Activated T-cell treated with anti-CD3 and anti-CD28 coated beads, Interleukin-2, amount 50 U/mL, for 48 hours (primary cell): Measurements from ENCODE around the gene DDIT4.
"Not testable (repeated sequence)": the region's sequence is repeated elsewhere in the genome, so short reads cannot be mapped to it uniquely, and the experiment has no call there.

Experiments
- DNase-seq, 2 experiments: peaks; one replicate each; pipeline ENCODE4 v3.0.0-alpha.2; 2020

Gene DDIT4

DNA sequence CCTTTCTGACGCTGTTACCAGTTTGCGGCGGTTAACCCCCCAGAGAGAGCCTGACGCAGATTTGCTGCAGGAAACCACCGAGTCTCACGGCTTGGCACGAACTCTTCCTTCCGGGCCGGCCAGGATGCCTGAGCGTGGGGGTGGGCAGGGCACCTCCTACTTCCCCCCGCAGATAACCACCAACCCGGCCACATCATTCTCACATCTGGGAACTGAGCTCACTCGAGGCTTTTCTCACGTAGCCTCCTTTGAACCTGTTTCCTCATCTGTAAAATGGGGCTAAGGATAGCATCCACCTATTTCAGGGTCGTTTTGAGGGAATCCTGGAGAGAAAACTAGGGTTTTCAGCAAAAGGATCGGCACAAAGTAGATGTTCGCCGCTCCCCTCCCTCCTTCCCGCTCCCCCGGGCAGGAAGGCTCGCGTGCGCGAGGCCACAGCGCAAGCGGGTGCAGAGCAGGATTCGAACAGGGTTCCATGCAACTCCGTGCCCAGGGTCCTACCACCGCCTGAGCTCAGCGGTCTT, 23.6 kb downstream of the DDIT4 start:
- peak; percentile 95 to 96 for DNase-seq

DNA sequence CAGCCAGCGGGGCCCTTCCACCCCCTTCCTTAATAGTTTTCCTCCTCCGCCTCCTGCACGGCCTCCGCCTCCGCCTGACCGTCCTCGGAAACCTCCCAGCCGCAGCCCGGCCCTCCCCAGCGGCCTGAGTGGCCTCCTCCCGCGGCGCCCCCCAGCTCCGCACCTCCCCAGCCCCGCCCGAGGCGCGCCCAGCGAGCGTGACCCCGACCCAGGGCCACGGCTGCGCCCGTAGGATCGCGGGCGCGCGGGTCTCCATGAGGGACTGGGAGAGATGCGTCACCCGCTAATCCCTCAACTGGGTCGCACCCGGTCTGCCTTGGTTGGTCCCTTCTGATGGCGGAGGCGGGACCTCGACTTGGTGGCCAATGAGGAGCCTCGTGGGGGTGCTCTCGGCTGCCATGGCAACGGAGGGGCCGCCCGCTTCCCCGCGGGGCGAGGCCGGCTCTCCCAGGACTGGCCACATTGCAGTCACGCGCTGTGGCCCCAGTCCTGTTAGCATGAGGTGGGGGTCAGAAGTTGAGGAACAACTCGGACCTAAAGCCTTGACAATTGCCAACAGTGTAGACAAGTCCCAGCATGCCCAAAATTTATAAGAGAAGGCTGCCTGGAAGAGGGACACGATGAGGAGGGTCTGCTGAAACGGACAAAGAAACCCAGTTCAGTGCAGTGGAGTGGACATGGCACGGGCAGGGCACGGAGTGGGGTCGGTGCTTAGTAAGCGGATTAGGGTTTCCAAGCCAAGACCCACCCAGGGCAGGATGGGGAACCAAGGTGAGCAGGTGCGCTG, 24.3 kb downstream of the DDIT4 start:
- peak; percentile 97 for DNase-seq

DNA sequence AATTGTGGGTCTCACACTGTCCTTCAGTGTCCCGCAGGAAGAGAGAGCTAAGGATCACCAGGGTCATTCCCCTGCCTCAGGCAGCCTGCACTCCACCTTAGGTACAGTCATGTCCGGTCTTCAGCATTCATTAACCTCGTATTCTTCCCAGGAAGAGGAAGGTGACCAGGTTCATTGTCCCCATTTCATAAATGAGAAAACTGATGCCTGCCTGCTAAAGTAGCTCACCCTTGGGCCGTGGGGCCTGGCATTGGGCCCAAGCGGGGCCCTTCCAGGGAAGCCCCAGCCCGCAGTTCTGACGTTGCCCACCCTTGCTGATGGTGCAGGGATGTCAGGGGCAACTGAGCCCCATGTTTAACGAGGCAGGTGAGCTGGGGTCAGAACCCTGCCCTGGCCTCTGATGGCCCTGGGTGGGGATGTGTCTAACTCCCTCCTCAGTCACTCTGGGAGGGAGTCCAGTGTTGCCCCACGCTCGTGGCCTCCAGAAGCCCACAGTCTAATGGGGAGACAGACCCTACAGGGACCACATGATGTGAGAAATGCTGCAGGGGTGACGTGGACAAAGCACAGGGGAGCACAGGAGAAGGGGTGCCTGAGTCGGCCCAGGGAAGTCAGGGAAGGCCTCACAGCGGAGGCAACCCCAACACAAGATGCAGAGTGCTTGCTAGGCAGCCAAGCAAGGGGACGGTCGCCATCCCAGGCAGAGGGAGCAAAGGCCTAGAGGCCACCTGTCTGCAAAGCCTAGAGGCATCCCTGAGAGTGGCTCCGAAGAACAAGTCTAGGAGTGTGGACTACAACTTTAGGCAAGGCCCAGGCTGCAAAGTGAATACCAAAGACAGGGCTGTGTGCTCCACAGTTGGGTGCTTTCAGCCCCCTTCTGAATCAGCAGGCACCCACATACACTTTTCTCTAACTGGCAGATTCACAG, 25.1 kb downstream of the DDIT4 start:
- peak in 1 of 2 experiments; percentile 44 for DNase-seq

GRCh38 chr10:72303424-72304128, 29.9 kb downstream of the DDIT4 start:
- peak; percentile 54 to 55 for DNase-seq

DNA sequence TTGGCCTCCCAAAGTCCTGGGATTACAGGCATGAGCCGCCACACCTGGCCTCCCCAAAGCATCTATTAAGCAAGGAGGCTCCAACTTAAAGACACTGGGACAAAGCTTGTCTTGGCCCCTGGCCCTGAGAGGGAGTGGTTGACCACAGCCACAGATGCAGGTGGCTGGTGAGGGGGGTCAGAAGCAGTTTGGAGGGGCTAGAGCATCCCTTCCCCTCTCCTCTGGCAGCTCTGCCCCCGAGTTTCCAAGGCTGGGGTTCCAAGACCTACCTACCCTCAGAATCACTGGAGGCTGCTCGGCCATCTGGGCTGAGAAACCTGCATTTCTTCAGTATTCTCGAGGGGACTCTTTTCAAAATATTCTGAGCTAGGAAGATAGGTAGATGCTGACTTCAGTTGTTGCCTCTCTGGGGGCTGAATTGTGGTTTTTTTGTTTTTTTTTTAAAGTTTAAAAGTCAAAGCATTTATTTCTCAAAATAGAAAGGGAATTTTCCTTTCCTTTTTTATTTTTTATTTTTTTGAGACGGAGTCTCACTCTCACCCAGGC, 32.6 kb downstream of the DDIT4 start:
- no peak for DNase-seq

DNA sequence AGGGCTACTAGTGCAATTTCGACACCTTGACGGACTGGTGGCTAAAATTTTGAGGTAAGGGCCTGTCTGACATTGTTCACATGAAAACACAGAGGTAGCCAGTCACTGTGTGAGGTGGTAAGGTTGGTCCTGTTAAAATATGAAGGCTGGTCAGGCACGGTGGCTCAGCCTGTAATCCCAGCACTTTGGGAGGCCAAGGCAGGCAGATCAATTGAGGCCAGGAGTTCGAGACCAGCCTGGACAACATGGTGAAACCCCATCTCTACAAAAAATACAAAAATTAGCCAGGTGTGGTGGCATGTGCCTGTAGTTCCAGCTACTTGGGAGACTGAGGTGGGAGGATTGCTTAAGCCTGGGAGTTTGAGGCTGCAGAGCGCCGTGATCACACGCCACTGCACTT, 34.0 kb downstream of the DDIT4 start:
- DNase-seq: not testable (repeated sequence)

DNA sequence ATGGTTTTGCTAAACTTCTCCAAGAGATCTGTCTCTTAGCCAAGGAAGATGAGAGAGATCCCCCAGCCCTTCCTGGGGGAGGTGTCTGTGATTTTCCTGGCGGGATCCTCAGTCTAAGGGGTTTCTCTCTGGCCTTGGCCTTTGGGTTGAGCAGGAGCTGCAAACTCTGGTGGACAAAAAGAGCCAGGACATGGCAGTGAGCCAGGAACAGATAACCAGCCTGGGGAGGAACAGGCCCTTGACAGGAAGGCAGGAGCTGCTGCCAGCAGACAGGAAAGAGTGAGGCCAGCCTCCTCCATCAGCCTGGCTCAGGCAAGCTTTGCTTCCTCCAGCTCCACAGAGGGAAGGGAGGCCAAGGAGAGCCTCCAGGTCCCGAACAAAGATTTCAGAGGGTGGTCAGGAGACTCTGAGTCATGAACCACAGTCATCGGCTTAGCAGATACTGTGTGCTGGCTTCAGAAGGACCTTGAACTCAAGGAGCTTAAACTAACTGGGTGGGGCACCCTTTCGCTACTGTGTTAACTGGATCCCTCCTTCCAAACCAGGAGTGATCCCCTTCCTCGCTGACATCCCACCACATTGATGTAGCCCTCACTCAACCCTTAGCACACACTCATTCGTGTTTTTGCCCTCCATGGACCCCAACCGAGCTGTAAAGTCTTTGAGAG, 34.7 kb downstream of the DDIT4 start:
- DNase-seq: peak; percentile 60 to 68

DNA sequence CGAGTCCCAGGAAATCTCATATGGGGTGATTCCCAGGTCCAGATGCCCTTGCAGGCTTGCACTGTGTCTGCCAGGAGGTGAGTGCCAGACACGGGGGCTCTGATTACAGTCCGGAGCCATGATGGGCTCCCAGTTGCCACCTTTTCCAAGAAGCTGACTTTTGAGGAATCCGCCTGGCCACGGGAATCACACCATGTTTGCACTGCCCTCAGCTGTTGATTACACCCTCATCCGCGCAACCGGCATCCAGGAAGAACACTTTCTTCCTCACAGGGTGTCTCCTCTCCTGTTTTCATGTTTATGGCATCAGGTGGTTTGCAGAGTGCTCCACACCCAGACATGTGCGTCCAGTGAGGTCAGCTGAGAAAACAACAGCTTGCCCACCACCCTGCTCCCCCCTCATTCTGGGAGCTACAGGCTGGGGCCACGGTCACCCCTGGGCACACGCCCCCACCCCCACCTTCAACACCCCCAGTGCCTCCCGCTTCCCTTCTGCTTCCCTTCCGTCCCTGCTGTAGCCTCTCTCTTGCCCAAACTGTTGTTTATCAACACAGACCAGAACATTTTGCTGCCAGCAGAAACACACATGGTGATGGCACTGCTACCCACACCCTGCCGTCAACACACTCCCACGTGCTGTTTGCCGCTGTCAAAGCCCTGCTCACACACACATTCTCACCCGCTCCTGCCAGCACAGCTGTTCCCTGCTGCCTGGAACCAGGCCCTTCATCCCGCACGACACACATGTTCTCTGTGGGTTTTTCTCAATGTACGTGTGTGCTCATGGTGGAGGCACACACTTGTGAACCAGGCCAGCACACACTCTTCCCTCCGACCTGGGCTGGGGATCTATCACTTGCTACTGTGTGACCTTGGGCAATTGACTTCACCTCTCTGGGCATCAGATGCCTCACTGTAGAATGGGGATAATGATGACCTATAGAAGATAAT, 35.8 kb downstream of the DDIT4 start:
- DNase-seq: no peak

- DNase-seq: no peak
Observed at GRCh38 chr10:72310241-72310633, 36.5 kb downstream of the DDIT4 start.

GRCh38 chr10:72310636-72311035, 36.9 kb downstream of the DDIT4 start:
- no peak for DNase-seq

DNA sequence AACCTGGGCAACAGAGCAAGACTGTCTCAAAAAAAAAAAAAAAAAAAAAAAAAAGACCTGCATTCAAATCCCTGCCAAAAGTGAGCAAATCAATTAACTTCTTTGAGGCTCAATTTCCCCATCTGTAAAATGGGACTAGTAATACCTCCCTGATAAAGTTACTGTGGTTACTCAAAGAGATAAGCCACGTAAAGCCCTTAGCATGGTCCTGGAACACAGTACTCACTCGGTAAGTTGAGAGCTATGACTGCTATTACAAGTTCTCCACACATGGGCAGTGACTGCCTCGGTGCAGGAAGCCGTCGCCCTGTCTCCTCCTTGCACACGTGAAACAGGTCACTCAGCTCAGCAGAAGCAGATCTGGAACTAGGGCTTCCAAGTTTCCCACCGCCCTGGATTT, 37.9 kb downstream of the DDIT4 start:
- no peak for DNase-seq

- DNase-seq: no peak
Observed at GRCh38 chr10:72312865-72313391, 39.2 kb downstream of the DDIT4 start.

DNA sequence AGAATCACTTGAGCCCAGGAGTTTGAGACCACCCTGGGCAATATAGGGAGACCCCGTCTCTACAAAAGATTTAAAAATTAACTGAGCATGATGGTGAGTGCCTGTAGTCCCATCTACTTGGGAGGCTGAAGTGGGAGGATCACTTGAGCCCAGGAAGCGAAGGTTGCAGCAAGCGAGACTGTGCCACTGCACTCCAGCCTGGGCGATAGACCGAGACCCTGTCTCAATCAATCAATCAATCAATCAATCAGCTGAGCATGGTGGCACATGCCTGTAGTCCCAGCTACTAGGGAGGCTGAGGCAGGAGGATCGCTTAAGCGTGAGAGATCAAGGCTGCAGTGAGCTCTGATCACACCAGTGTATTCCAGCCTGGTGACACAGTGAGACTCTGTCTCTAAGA, 40.5 kb downstream of the DDIT4 start:
- no peak for DNase-seq

DNA sequence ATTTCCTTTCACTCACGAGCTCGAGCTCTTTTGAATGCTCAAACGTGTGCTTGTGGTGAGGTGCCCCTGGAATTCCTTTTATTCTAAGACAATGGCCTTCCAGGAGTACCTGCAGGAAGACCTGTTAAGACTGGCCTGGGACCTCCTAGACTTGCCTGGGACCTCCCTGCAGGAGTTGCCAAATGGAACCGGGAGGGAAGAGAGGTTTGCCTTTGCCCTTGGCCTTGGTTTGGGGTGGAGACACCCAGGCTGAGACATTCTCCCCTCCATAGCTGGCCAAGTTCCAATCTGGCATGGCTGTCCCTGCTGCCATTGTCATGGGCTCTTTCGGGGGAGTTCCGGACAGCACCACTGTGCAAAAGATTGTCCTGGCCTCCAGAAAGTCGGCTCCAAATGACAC, 41.3 kb downstream of the DDIT4 start:
- DNase-seq: no peak

GRCh38 chr10:72315611-72316385, 42.1 kb downstream of the DDIT4 start:
- peak in 1 of 2 experiments; percentile 31 for DNase-seq

DNA sequence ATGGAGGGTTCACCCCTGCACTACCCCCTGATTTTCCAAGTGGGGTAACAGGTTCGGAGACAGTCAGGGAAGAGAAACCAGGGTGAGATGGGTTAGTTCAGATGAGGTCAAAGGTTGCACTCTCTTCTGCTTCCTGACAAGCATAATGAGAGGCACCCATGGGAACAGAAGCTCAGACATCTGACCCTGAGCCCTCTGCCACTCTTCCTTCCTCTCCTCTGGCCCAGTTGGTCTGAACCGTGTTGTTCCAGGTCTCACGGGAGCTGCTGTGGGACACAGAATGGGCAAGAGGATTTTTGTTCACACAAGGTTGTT, 42.6 kb downstream of the DDIT4 start:
- no peak for DNase-seq

DNA sequence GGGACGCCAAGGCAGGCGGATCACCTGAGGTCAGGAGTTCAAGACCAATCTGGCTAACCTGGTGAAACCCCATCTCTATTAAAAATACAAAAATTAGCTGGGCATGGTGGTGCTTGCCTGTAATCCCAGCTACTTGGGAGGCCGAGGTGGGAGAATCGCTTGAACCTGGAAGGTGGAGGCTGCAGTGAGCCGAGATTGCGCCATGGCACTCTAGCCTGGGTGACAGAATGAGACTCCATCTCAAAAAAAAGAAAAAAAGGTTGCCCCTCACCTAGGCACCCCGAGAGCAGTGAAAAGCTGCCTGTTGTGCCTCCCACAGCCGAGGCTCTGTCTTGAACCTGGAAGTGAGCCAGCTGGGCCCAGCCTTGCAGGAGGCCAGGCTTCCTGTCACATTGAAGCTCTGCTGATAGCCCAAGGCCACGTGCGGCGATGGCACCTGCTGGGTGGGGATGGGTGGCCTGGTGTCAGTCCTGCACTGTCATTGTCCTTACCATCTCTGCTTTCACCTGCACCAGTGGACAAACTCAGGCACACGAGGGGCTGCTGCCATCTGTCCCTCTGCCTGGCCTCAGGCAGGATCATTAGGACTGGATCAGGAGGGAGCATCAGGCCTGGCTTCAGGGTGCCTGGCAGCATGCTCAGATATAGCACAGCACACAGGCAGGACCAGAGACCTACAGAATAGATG, 43.2 kb downstream of the DDIT4 start:
- DNase-seq: peak; percentile 61 to 63

DNA sequence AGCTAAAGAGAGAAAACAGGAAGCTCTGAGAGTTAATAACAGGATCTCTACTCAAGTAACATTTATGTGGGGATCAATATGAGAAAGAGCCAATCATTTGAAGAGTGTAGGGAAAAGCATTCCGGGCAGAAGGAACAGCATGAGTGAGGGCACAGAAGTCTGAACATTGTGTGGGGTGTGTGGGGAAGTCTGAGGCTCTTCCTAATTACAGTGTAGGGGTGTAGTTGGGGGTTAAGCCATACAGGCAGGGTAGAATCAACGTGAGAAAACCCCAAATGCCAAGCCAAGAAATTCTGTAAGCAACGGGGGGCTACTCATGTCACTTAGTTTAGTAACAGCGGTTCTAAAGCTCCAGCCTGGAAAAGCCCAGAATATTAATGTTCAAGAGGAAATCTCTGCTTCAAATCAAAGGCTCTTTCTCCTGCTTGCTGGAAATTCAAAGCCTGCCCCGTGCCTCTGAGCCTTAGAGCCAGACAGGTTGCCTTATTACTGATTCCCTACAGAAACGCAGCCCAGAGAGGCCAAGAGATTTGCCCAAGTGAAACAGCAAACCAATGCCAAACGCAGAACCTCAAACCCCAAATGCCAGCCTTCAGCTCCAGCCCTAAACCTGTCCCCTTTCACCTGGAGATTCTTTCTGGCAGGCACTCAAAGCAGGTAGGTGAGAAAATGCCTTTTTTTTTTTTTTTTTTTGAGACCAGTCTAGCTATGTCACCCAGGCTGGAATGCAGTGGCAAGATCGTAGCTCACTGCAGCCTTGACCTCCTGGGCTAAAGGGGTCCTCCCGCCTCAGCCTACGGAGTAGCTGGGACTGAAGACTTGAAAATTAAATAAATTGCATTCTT, 44.9 kb downstream of the DDIT4 start:
- peak in 1 of 2 experiments; percentile 47 for DNase-seq
